Activated CD8-positive, alpha-beta memory T cell treated with anti-CD3 and anti-CD28 coated beads for 4 hours (primary cell): ENCODE results near the gene RIPK3.
"Not testable (repeated sequence)": the region's sequence is repeated elsewhere in the genome, so short reads cannot be mapped to it uniquely, and the experiment has no call there.

Experiments
- DNase-seq, 2 donors: peaks; one replicate each; pipeline ENCODE4 v3.0.0-alpha.2; 2020; ENCODE audit warnings: low read depth in 2 of 2

Gene RIPK3

DNA sequence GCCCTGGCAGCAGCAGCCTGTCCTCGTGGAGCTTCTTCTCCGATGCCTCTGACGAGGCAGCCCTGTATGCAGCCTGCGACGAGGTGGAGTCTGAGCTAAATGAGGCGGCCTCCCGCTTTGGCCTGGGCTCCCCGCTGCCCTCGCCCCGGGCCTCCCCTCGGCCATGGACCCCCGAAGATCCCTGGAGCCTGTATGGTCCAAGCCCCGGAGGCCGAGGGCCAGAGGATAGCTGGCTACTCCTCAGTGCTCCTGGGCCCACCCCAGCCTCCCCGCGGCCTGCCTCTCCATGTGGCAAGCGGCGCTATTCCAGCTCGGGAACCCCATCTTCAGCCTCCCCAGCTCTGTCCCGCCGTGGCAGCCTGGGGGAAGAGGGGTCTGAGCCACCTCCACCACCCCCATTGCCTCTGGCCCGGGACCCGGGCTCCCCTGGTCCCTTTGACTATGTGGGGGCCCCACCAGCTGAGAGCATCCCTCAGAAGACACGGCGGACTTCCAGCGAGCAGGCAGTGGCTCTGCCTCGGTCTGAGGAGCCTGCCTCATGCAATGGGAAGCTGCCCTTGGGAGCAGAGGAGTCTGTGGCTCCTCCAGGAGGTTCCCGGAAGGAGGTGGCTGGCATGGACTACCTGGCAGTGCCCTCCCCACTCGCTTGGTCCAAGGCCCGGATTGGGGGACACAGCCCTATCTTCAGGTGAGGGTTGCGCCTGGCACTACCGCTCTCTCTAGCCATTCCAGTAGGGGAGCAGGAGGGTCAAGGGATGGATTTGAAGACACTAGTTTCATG lies 30.3 kb upstream of the RIPK3 start:
- DNase-seq: no peak

DNA sequence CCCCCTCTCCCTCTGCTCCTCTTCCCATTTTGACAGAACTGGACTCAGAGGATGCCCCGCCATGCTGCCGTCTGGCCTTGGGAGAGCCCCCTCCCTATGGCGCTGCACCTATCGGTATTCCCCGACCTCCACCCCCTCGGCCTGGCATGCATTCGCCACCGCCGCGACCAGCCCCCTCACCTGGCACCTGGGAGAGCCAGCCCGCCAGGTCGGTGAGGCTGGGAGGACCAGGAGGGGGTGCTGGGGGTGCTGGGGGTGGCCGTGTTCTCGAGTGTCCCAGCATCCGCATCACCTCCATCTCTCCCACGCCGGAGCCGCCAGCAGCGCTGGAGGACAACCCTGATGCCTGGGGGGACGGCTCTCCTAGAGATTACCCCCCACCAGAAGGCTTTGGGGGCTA lies 29.7 kb upstream of the RIPK3 start:
- DNase-seq: no peak

DNA sequence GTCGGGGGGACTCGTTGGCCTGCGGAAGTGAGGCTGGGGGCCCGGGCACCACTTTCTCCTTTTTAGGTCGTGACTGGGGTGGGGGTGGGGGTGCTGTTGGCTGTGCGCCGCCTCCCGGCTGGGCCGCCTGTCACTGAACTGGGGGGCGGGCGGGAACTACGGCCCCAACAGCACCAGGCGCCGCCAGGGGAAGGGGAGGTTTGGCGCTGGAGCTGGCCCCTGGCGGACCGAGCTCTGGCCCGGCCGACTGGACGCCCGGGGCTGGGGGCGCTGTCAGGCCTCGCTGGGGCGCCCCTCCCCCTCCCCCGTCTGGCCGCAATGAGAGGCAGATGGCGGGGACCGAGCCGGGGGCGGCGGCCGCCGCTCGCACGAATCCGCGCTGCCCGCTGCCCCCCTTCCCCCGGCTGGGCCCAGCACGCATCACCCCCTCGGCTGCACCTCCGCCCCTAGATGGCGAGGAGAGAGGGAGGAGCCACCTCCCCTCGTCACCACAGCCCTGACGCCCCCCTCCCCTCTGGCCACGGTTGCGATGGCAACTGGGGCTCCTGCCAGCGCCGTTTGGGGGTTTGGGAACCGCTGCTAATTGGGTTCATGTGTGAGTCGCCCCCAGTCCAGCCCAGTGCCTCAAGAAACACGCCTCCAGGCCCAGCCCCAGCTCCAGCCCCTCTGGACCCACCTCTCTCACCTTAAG lies 28.9 kb upstream of the RIPK3 start:
- DNase-seq: peak in 1 of 2 donors; percentile 17

DNA sequence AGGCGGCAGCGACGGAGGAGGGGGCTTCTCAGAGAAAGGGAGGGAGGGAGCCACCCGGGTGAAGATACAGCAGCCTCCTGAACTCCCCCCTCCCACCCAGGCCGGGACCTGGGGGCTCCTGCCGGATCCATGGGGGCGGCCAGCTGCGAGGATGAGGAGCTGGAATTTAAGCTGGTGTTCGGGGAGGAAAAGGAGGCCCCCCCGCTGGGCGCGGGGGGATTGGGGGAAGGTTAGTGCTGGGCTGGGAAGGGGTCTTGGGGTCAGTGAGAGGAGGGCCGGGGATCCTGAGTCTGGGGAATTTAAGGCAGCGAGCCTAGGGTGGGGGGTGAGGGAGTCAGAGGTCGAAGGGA lies 28.4 kb upstream of the RIPK3 start:
- no peak for DNase-seq

DNA sequence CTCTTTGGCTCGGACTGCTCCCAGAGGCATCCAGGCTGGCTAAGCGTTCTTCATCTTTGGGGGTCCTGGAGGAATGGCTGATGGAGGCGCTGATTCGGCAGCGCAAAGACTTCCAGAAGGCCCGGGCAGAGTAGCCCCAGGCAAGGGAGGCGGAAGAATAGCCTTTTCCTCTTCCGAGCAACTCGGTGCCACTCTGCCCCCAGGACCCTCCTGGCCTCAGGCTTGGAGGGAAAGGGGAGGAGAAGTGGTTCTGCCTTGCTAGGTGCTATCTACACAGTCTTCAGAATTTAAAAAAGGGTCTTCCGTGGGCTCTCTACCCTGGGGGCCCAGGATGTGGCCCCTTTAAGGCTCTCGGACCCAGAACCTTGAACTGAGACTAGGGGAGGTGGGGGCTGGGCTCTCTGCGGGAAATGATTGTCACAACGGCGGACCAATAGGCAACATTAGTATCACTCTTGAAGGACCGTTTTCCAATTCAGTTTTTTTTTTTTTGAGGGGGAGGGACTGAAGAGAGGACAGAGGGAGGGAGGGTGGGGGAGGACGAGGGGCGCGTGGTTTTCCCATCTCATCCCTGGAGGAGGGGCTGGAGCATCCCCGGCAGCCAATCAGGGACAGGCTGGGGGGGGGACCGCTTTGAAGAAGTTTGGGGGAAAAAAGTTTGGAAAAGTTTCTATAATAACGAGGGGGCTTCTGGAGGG lies 27.9 kb upstream of the RIPK3 start, which contains the start of gene NFATC4:
Gene NFATC4 (plus strand): TSS at position 671 of the 698 bp plus-strand sequence. CDS start 157 bp downstream, outside the sequence.
- no peak for DNase-seq

DNA sequence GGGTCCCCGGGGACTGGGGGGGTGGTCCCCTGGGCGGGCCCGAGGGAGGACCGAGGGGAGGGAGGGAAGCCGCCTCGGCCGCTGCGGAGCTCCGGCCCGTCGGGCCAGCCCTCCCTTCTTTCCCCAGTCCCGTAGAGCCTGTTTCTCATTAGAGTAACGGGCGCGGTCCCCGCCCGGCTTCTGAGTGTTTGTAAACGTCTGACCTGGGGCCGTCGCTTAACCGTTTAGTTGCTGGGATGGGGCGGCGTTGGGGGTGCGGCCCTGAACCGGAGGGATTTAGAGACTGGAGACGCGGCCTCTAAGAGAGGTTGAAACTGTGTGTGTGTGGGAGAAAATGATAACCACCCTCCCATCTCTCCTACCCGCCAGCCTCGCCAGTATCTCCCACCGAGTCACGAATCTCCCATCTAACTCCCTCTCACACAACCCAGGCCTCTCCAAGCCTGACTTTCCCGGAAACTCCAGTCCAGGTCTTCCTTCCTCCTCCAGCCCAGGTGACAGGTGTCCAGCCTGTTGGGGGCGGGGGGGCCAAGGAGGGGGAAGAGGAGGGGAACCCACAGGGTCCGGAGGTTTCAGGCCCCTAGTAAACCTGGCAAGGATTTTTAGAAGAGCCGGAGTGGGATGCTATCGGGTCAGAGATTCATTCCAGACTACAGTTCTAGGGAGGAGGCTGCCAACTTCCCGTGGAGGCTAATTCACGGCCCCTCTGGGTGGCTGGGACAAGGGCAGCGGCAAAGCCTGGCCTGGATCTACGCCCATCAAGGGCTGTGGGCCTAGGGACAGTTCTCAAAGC lies 27.1 kb upstream of the RIPK3 start:
- DNase-seq: no peak

DNA sequence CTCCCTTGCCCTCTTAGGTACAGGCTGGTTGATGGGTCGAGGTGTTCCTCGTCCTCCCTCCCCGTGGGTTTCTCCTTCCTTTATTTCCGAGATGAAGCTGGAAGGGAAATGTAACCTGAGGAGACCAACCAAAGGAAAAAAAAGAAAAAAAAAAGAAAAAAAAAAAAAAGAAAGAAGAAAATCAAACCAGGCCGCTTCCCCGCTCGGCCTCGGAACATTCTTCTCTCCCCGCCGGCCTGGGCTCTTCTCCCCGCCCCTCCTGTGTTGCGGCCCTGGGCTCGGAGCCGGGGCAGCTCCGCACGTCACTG lies 26.6 kb upstream of the RIPK3 start:
- DNase-seq: no peak

DNA sequence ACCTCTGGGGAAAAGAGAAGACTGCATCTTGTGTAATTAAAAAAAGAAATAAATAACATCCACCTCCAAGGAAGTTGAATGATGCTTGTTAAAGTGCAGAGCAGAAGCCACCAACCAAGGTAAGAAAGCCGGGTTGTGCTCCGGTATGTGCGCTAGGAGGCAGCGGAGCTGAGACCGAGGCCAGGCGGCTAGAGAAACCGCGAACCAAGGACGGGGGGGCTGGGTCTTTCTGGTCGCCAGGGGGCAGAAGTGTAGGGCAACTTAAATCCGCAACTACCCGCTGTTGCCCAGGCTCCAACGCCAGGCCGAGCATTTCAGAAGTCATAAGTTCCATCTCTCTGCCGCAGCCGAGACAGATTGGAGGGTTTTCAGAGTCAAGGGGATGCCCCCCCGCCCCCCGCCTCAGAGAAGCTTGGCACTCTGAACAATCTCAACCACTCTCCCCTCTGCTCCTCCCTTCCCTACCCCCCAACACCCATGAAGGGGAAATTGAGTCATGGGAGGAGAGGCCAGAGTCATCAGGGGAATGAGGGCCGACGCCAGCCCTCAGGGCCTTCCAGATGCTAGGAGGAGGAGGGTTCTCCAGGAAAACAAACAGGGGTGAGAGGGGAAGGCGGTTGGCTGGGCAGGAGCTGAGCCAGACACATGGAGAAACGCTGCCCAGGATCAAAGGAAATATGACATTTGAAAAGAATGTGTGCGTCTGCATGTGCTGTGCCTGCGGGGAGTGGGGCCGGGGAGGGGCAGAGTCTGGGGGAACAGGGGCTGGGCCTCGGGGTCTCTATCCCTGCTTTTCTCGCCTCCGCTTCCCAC lies 26.0 kb upstream of the RIPK3 start:
- DNase-seq: peak; percentile 41 to 44

DNA sequence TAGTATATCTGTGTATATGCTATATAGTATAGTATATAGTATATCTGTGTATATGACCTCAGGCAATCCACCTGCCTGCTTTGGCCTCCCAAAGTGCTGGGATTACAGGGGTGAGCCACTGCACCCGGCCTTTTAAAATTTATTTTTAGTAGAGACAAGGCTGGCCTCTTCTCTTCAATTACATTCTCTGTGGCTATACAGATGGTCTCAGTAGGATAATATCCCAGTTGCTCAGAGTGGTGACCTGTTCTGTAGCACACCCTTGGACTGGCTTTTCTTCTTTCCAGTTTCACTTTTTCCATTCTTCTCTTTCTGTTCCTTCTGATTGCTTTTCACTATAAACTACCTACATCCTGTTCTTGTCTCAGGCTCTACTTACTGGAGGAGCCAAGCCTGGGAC lies 25.1 kb upstream of the RIPK3 start:
- DNase-seq: no peak

DNA sequence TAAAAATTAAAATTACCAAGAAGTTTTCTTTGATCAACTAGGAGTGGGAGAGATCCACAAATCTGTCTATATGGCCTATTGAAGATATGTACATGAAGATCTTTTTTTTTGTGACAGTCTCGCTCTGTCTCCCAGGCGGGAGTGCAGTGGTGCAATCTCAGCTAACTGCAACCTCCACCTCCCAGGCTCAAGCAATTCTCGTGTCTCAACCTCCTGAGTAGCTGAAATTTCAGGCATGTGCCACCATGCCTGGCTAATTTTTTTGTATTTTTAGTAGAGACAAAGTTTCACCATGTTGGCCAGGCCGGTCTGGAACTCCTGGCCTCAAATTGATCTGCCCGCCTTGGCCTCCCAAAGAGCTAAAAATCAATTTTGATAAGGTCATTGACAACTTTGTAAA lies 23.6 kb upstream of the RIPK3 start:
- DNase-seq: no peak

DNA sequence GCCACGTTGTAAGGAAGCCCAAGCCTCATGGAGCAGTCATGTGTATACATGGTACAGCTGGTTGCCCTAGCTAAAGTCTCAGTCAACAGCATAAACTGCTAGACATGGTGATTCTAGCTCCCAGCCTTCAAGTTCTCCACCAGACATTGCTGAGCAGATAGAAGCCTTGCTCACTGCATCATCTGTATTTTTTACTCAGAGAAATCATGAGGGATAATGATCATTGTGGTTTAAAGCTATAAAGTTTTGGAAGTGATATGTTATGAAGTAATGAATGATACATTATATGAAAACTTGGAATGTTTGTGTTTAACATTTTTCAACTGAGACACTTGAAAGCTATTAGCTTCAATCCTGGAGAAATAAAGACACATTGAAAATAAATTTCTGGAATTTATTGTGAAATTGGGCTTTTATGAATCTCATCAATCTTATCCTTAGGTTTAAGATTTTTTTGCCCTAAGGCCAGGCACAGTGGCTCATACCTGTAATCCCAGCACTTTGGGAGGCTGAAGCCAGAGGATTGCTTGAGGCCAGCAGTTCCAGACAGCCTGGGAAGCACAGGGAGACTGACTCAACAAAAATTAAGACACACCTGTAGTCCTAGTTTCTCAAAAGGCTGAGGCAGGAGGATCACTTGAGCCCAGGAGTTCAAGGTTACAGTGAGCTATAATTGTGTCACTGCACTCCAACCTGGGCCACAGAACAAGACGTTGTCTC lies 22.6 kb upstream of the RIPK3 start:
- DNase-seq: no peak

DNA sequence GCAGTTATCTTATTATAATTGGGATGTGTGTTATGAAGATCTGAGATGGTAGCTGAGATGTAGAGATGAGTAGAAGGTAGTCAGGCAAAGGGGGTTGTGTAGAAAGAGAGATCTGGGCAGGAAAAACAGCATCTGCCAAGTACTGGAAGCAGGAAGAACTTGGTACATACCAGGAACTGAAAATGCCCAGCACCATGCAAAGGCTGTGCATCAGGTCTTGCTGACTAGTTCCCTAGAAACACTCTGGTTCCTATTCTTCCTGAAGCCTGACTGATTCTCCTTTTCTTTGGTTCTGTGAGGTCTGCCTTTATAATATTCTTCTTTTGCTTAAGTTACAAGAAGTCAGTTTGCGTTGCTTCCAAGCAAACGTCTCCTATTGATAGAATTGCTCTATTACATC lies 21.5 kb upstream of the RIPK3 start:
- DNase-seq: no peak

DNA sequence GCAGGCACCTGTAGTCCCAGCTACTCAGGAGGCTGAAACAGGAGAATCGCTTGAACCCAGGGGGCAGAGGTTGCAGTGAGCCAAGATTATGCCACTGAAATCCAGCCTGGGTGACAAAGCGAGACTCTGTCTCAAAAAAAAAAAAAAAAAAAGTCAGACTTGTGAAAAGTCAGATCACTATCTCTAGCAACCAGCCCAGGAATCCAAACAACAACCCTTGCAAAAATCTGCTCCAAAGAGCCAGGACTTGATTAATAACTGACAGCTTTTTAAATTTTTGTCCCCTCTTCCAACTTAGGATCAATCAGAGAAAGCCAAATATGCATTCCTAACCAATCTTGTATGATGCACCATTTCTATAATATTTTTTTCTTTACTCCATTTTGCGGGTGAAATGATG lies 20.5 kb upstream of the RIPK3 start:
- DNase-seq: no peak

DNA sequence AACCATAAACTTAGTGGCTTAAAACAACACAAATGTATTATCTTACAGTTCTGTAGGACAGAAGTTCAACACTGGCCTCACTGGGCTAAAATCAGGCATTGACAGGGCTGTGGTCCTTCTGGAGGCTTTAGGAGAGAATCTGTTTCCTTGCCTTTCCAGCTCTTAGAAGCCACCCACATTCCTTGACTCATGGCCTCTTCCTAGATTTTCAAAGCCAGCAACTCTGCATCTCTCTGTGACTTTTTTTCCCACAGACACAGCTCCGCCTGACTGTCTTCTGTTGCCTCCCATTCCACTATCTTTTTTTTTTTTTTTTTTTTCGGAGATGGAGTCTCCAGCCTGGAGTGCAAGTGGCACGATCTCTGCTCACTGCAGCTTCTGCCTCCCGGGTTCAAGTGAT lies 16.4 kb upstream of the RIPK3 start:
- DNase-seq: no peak

DNA sequence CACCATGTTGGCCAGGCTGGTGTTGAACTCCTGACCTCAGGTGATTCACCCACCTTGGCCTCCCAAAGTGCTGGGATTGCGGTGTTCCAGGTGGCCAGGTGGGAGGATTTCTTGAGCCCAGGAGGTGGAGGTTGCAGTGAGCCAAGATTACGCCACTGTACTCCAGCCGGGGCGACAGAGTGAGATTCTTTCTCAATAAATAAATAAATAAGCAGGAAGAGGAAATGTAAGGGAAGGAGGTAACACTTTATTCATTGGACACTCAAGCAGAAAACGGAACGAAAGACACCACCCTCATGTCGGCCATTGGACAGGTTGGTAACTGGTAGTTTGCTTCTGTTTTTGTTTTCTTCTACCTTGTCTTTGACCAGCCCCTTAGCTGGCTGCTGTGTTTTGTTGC lies 15.2 kb upstream of the RIPK3 start:
- no peak for DNase-seq

DNA sequence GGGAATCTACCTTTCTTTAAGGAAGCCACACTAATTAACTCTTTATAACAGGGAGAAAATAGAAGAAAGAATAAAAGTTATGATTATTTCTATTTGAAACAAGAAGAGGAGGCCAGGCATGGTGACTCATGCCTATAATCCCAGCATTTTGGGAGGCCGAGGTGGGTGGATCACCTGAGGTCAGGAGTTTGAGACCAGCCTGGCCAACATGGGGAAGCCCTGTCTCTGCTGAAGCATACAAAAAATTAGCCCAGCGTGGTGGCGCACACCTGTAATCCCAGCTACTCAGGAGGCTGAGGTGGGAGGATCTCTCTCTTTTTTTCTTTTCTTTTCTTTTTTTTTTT lies 14.7 kb upstream of the RIPK3 start:
- not testable (repeated sequence) for DNase-seq

DNA sequence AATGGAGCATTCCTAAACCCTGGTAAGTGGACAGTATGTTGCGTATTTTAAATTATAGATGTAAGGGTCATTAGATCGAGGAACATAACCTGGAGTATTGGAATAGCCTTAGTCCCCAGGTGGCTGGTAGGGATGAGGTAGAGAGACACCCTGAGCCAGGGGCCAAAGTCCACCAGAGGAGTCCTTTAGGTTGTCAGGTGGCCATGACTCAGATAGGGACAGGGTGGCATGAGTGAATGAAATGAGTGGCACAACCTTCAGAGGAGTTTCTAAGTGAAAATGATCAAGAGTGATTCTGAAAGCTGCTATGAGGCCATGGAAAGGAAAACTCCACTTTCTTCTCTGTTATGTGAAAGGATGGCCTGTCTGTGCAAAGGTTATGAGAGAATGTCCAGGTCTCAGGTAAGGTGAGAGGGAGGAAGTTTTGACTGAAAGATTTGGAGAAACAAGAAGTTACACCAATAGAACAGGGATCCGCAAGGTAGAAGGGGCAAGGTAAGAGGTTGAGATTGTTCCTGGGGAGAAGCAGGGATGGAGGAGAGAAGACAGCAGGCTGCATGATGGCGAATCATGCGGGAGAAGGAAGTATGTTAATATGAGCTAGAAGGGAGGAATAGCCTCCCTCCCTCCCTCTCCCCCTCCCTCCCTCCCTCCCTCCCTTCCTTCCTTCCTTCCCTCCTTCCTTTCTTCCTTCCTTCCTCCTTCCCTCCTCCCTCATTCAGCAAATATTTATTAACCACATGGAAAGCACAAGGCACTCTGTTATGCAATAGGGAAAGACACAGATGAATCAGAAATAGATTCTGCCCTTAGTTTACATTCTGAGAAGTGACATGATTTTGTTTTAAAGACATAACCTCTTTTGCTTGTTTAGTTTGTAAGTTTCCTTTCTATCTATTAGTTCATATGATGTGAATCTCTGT lies 14.0 kb upstream of the RIPK3 start:
- DNase-seq: no peak

DNA sequence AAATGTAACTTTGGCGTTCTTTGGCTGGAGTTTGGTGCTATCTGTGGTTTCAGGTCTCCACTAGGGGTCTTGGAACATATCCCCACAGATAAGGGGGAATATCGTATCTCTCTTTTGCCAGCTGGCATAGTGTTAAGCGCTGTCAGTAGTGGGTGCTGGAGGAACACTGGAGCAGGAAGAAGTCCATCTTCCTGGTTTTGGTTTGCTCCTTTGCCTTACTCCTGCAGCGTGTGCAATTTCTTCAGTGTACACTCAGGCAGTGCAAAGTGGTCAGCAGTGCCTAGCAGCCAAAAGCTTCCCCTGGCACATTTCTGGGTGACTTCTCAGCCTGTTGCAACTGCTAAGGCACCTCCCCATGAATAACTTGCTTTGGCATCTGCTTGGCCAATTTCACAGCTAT lies 11.7 kb upstream of the RIPK3 start:
- no peak for DNase-seq

DNA sequence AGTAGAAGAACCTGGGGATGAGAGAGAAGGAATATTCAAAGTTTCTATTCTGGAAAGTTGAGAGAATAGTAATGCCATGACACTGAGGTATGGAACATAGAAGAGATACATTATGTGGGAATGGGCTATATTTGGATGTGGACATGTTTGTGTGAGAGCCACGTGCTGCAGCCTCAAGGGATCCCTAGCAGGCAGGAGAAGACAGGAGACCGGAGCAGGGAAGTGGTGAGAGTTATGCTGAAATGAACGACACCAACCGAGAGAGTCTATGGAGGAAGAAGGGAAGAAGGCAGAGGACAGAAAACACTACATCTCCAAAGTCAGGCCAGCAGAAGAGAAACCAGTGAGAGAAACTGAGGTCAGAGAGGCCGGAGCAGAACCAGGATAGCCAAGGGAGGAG lies 10.0 kb upstream of the RIPK3 start:
- DNase-seq: no peak

DNA sequence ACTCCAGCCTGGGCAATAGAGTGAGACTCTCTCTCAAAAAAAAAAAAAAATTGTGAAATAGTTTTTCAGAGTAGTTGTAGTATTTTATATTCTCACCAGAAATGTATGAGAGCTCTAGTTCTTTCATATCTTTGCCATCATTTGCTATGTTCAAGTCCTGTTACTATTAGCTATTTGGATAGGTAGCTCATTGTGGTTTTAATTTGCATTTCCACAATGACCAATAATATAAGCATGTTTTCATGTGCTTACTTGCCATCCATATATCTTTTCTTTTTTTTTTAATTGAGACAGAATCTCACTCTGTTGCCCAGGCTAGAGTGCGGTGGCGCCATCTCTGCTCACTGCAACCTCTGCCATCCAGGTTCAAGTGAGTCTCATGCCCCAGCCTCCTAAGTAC lies 8.4 kb upstream of the RIPK3 start:
- DNase-seq: no peak
